GM18951 (cell line): ENCODE data around the gene SHISA8.

Experiments
- POLR2A ChIP-seq: IDR thresholded peaks from 4 replicates; pipeline ENCODE4 v1.6.1; 2011; ENCODE audit warnings: mild to moderate bottlenecking; ENCODE audit not compliant: insufficient read length, insufficient read depth; ENCODE audit errors: extremely low read depth
- in situ Hi-C: fragments of 300-500 bp; cut with MboI; formaldehyde crosslinking; loops from one replicate; pipeline ENCODE4 v1.12.0; 2022; ENCODE audit warnings: low sequenced_read_pairs, mixed read lengths, inconsistent platforms; ENCODE audit not compliant: unreplicated experiment

The SHISA8 gene

GRCh38 chr22:41915035-41915785 is at the start of gene SHISA8:
Gene SHISA8, minus strand, starts transcription at chr22:41915074. Its CDS starts 407 bp downstream, at chr22:41914667.
- in situ Hi-C loops = no loop called here
- TF ChIP-seq POLR2A = peak; percentile 33

- in situ Hi-C loops = loop anchor here (10.0 to 25.0 kb wide), 2 partner anchors 123 to 471 kb away; partner anchors contain the start of genes NDUFA6, NFAM1 and SMDT1
- no peak for TF ChIP-seq POLR2A
These were observed 49.2 kb upstream of the SHISA8 start for GRCh38 chr22:41964112-41964491.

GRCh38 chr22:41963453-41964111 is 48.7 kb upstream of the SHISA8 start:
- TF ChIP-seq POLR2A = no peak
- in situ Hi-C loops = loop anchor here (10.0 to 25.0 kb wide), 2 partner anchors 124 to 471 kb away; partner anchors contain the start of genes NDUFA6, NFAM1 and SMDT1

GRCh38 chr22:41957941-41958556 is 43.2 kb upstream of the SHISA8 start:
- in situ Hi-C loops = loop anchor here (25.0 kb wide), 1 partner anchor 129 kb away; the partner anchor contains the start of genes NDUFA6 and SMDT1

GRCh38 chr22:41952713-41953112 is 37.8 kb upstream of the SHISA8 start:
- in situ Hi-C loops = loop anchor here (25.0 kb wide), 1 partner anchor 135 kb away; the partner anchor contains the start of genes NDUFA6 and SMDT1
- no peak for TF ChIP-seq POLR2A

More at GRCh38 chr22:41957941-41958556, 43.2 kb upstream of the SHISA8 start:
- TF ChIP-seq POLR2A = no peak

GRCh38 chr22:41951898-41952474 is 37.1 kb upstream of the SHISA8 start, which contains the start of gene SMIM45:
Gene SMIM45, plus strand, starts transcription at chr22:41952150.
- in situ Hi-C loops = loop anchor here (25.0 kb wide), 1 partner anchor 135 kb away; the partner anchor contains the start of genes NDUFA6 and SMDT1
- no peak for TF ChIP-seq POLR2A

GRCh38 chr22:41949297-41949965 is 34.6 kb upstream of the SHISA8 start:
- in situ Hi-C loops = loop anchor here (10.0 kb wide), 1 partner anchor 135 kb away; no protein-coding TSS in a partner anchor
- TF ChIP-seq POLR2A = no peak

- in situ Hi-C loops = loop anchor here (10.0 kb wide), 1 partner anchor 134 kb away; no protein-coding TSS in a partner anchor
These were observed 34.0 kb upstream of the SHISA8 start for GRCh38 chr22:41948928-41949296.

- TF ChIP-seq POLR2A = no peak
- in situ Hi-C loops = loop anchor here (10.0 kb wide), 1 partner anchor 133 kb away; no protein-coding TSS in a partner anchor
These were observed 33.3 kb upstream of the SHISA8 start for GRCh38 chr22:41948142-41948541.

- TF ChIP-seq POLR2A = no peak
These were observed 32.7 kb upstream of the SHISA8 start for GRCh38 chr22:41947424-41948080.

GRCh38 chr22:41946629-41947423 is 32.0 kb upstream of the SHISA8 start, which contains the start of gene CENPM:
Gene CENPM, minus strand, starts transcription at chr22:41947152. Its CDS starts 76 bp downstream, at chr22:41947076.
- in situ Hi-C loops = loop anchor here (10.0 kb wide), 1 partner anchor 132 kb away; no protein-coding TSS in a partner anchor

More at GRCh38 chr22:41947424-41948080, 32.7 kb upstream of the SHISA8 start:
- in situ Hi-C loops = loop anchor here (10.0 kb wide), 1 partner anchor 133 kb away; no protein-coding TSS in a partner anchor

More at GRCh38 chr22:41946629-41947423, 32.0 kb upstream of the SHISA8 start, which contains the start of gene CENPM:
- peak; percentile 67 for TF ChIP-seq POLR2A
